ENCODE results near the gene PTCD1.
"Not testable (repeated sequence)": the region's sequence is repeated elsewhere in the genome, so short reads cannot be mapped to it uniquely, and the experiment has no call there.

PTCD1 gene

GRCh38 chr7:99396418-99397296, 41.9 kb downstream of the PTCD1 start:
- Histone ChIP-seq H3K4me3 (ENCODE audit: extremely low read depth, insufficient read depth, low read length, poor library complexity, severe bottlenecking) (no peak overlapping the region), H3K27ac (ENCODE audit: low read depth, low read length, severe bottlenecking) (peak overlapping the region; percentile 24), H3K36me3 (ENCODE audit: control insufficient read depth, insufficient read depth, low read length) (peaks cover 85% of the 10 kb centered on the region), H3K4me1 (ENCODE audit: control insufficient read depth, insufficient read depth, low read length, poor library complexity, severe bottlenecking) (peaks cover 16% of the 10 kb centered on the region), H3K9me3 (ENCODE audit: control insufficient read depth, low read length) (no peaks in the 10 kb centered on the region)
- WGBS, 2 experiments (ENCODE audit: insufficient coverage in 2 of 2): 93 to 94% methylated on average over 9 to 10 of the region's 21 CpGs

GRCh38 chr7:99395616-99396327, 42.8 kb downstream of the PTCD1 start:
- Histone ChIP-seq H3K4me3 (ENCODE audit: extremely low read depth, insufficient read depth, low read length, poor library complexity, severe bottlenecking) (no peak overlapping the region), H3K4me1 (ENCODE audit: control insufficient read depth, insufficient read depth, low read length, poor library complexity, severe bottlenecking) (peaks cover 16% of the 10 kb centered on the region), H3K36me3 (ENCODE audit: control insufficient read depth, insufficient read depth, low read length) (peaks cover 85% of the 10 kb centered on the region), H3K27ac (ENCODE audit: low read depth, low read length, severe bottlenecking) (no peak overlapping the region), H3K9me3 (ENCODE audit: control insufficient read depth, low read length) (no peaks in the 10 kb centered on the region)
- WGBS, 2 experiments (ENCODE audit: insufficient coverage in 2 of 2): 96 to 99% methylated on average over 14 of the region's 14 CpGs

DNA sequence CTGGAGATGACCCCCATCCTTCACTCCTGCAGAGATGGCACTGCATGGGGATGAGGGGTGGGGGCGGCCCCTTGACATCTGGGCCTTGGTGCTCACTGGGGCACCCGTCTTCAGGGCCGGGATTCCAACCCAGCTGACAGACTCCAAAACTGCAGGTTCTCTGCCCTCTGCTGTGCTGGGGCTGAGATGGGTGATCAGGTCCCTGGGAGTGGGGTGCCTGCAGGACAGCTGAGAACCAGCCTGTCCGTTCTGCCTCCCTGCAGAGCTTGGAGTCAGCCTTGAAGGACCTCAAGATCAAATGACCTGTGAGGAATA, 44.5 kb downstream of the PTCD1 start:
- Histone ChIP-seq H3K4me1 (ENCODE audit: control insufficient read depth, insufficient read depth, low read length, poor library complexity, severe bottlenecking) (peaks cover 16% of the 10 kb centered on the region), H3K27ac (ENCODE audit: low read depth, low read length, severe bottlenecking) (no peak overlapping the region), H3K9me3 (ENCODE audit: control insufficient read depth, low read length) (no peaks in the 10 kb centered on the region), H3K4me3 (ENCODE audit: extremely low read depth, insufficient read depth, low read length, poor library complexity, severe bottlenecking) (no peak overlapping the region), H3K36me3 (ENCODE audit: control insufficient read depth, insufficient read depth, low read length) (peaks cover 85% of the 10 kb centered on the region)
- 96 to 97% methylated on average over 4 of the region's 4 CpGs for WGBS, 2 experiments (ENCODE audit: insufficient coverage in 2 of 2)

- WGBS, 2 experiments (ENCODE audit: insufficient coverage in 2 of 2): 35 to 41% methylated on average over 20 to 24 of the region's 30 CpGs
- peak overlapping the region; percentile 76 for H3K27ac ChIP-seq (ENCODE audit: low read depth, low read length, severe bottlenecking)
- H3K9me3 ChIP-seq (ENCODE audit: control insufficient read depth, low read length): no peaks in the 10 kb centered on the region
- peaks cover 80% of the 10 kb centered on the region for H3K36me3 ChIP-seq (ENCODE audit: control insufficient read depth, insufficient read depth, low read length)
- peak overlapping the region; percentile 35 for H3K4me3 ChIP-seq (ENCODE audit: extremely low read depth, insufficient read depth, low read length, poor library complexity, severe bottlenecking)
- peaks cover 16% of the 10 kb centered on the region for H3K4me1 ChIP-seq (ENCODE audit: control insufficient read depth, insufficient read depth, low read length, poor library complexity, severe bottlenecking)
Measured at GRCh38 chr7:99393355-99394187, 45.0 kb downstream of the PTCD1 start.

DNA sequence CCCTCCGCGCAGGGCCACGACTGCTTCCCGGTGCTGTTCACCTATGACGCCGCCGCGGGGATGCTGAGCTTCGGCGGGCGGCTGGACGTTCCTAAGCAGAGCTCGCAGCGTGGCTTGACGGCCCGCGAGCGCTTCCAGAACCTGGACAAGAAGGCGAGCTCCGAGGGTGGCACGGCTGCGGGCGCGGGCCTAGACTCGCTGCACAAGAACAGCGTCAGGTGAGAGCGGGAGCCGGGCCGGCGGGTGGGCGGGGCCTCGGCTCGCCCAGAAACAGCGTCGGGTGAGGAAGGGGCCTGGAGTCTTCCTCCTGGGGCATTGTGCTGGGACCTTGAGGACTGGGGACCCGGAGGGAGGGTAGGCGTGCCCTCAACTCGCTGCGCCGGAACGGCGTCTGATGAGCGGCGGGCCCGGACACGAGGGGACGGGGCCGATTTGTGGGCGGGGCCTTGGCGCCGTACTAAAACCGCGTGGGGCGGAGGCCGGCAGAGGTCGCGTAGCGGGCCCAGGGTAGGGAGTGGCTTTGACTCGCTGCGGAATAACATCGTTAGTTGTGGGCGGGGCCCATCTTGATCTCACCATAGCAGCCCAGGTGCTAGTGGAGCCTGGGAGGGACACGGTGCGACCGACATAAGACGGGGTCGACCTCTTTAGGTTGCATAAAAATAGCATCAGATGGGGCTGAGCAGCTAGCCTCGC, 45.8 kb downstream of the PTCD1 start:
- Histone ChIP-seq H3K4me3 (ENCODE audit: extremely low read depth, insufficient read depth, low read length, poor library complexity, severe bottlenecking) (peak overlapping the region; percentile 35), H3K4me1 (ENCODE audit: control insufficient read depth, insufficient read depth, low read length, poor library complexity, severe bottlenecking) (peaks cover 16% of the 10 kb centered on the region), H3K36me3 (ENCODE audit: control insufficient read depth, insufficient read depth, low read length) (peaks cover 80% of the 10 kb centered on the region), H3K9me3 (ENCODE audit: control insufficient read depth, low read length) (no peaks in the 10 kb centered on the region), H3K27ac (ENCODE audit: low read depth, low read length, severe bottlenecking) (peak overlapping the region; percentile 76)
- 6 to 8% methylated on average over 64 to 66 of the region's 68 CpGs for WGBS, 2 experiments (ENCODE audit: insufficient coverage in 2 of 2)

DNA sequence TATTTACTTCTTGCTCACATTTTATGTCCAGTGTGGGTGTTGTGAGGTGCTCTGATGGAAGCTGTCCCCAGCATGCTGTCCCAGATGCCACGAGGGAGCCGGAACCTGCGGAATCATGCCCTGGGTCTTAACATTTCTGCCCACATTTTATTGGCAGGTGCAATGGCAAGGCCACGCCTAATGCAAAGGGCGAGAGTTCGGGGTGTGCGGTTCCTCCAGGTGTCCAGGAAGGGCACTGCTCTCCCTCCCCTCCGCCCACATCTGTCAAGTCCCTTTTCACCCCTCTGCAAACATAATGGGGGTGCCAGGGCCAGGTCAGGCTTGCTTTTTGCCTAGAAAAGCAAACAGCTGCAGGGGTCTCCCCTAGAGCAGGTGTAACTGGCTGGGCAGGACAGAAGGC, 46.6 kb downstream of the PTCD1 start:
- Histone ChIP-seq H3K4me1 (ENCODE audit: control insufficient read depth, insufficient read depth, low read length, poor library complexity, severe bottlenecking) (peaks cover 16% of the 10 kb centered on the region), H3K9me3 (ENCODE audit: control insufficient read depth, low read length) (no peaks in the 10 kb centered on the region), H3K36me3 (ENCODE audit: control insufficient read depth, insufficient read depth, low read length) (peaks cover 80% of the 10 kb centered on the region), H3K4me3 (ENCODE audit: extremely low read depth, insufficient read depth, low read length, poor library complexity, severe bottlenecking) (no peak overlapping the region), H3K27ac (ENCODE audit: low read depth, low read length, severe bottlenecking) (no peak overlapping the region)
- 89 to 96% methylated on average over 8 of the region's 8 CpGs for WGBS, 2 experiments (ENCODE audit: insufficient coverage in 2 of 2)

DNA sequence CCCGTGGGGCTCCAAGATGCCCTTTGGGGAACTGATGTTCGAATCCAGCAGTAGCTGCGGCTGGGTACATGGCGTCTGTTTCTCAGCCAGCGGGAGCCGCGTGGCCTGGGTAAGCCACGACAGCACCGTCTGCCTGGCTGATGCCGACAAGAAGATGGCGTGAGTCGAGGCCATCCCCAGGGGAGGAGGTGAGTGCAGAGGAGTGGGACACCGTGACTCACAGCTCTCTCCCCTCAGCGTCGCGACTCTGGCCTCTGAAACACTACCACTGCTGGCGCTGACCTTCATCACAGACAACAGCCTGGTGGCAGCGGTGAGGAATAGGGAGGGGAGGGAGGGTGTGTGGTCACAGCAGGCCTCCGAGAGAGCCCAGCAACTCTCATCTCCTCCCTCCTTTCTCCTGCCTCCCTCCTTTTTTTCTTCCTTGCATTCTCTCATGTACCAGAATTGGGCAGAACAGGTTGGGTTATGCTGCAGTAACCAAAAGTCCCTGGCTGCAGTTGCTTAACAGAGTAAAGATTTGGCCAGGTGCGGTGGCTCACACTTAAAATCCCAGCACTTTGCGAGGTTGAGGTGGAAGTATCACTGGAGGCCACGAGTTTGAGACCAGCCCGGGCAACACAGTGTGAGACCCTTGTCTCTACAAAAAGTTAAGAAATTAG, 47.5 kb downstream of the PTCD1 start:
- no peak overlapping the region for H3K4me3 ChIP-seq (ENCODE audit: extremely low read depth, insufficient read depth, low read length, poor library complexity, severe bottlenecking)
- peaks cover 83% of the 10 kb centered on the region for H3K36me3 ChIP-seq (ENCODE audit: control insufficient read depth, insufficient read depth, low read length)
- H3K9me3 ChIP-seq (ENCODE audit: control insufficient read depth, low read length): no peaks in the 10 kb centered on the region
- 93 to 94% methylated on average over 16 of the region's 23 CpGs for WGBS, 2 experiments (ENCODE audit: insufficient coverage in 2 of 2)
- H3K4me1 ChIP-seq (ENCODE audit: control insufficient read depth, insufficient read depth, low read length, poor library complexity, severe bottlenecking): peaks cover 14% of the 10 kb centered on the region
- H3K27ac ChIP-seq (ENCODE audit: low read depth, low read length, severe bottlenecking): no peak overlapping the region

GRCh38 chr7:99389772-99390171, 48.8 kb downstream of the PTCD1 start:
- Histone ChIP-seq H3K36me3 (ENCODE audit: control insufficient read depth, insufficient read depth, low read length) (peaks cover 78% of the 10 kb centered on the region), H3K9me3 (ENCODE audit: control insufficient read depth, low read length) (no peaks in the 10 kb centered on the region), H3K4me3 (ENCODE audit: extremely low read depth, insufficient read depth, low read length, poor library complexity, severe bottlenecking) (no peak overlapping the region), H3K4me1 (ENCODE audit: control insufficient read depth, insufficient read depth, low read length, poor library complexity, severe bottlenecking) (peaks cover 14% of the 10 kb centered on the region), H3K27ac (ENCODE audit: low read depth, low read length, severe bottlenecking) (no peak overlapping the region)
- WGBS, 2 experiments (ENCODE audit: insufficient coverage in 2 of 2): 94 to 96% methylated on average over 13 of the region's 13 CpGs

DNA sequence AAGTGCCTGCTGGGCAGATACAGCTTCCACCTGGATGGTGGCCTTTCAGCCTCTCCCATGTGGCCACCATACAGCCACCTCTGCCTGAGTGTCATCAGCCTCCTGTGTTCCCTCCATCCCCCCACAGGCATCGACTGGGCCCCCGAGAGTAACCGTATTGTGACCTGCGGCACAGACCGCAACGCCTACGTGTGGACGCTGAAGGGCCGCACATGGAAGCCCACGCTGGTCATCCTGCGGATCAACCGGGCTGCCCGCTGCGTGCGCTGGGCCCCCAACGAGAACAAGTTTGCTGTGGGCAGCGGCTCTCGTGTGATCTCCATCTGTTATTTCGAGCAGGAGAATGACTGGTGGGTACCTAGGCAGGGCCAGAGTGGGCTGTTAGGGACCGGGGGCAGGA, 50.7 kb downstream of the PTCD1 start:
- H3K9me3 ChIP-seq (ENCODE audit: control insufficient read depth, low read length): no peaks in the 10 kb centered on the region
- H3K36me3 ChIP-seq (ENCODE audit: control insufficient read depth, insufficient read depth, low read length): peaks cover 72% of the 10 kb centered on the region
- no peak overlapping the region for H3K4me3 ChIP-seq (ENCODE audit: extremely low read depth, insufficient read depth, low read length, poor library complexity, severe bottlenecking)
- H3K27ac ChIP-seq (ENCODE audit: low read depth, low read length, severe bottlenecking): no peak overlapping the region
- 95 to 98% methylated on average over 20 of the region's 20 CpGs for WGBS, 2 experiments (ENCODE audit: insufficient coverage in 2 of 2)
- peaks cover 4% of the 10 kb centered on the region for H3K4me1 ChIP-seq (ENCODE audit: control insufficient read depth, insufficient read depth, low read length, poor library complexity, severe bottlenecking)

- H3K36me3 ChIP-seq (ENCODE audit: control insufficient read depth, insufficient read depth, low read length): peaks cover 77% of the 10 kb centered on the region
- WGBS, 2 experiments (ENCODE audit: insufficient coverage in 2 of 2): 90 to 96% methylated on average over 9 to 11 of the region's 14 CpGs
- not testable (repeated sequence) for H3K4me1 ChIP-seq (ENCODE audit: control insufficient read depth, insufficient read depth, low read length, poor library complexity, severe bottlenecking); H3K27ac ChIP-seq (ENCODE audit: low read depth, low read length, severe bottlenecking); H3K4me3 ChIP-seq (ENCODE audit: extremely low read depth, insufficient read depth, low read length, poor library complexity, severe bottlenecking); H3K9me3 ChIP-seq (ENCODE audit: control insufficient read depth, low read length)
Measured at GRCh38 chr7:99387239-99387635, 51.4 kb downstream of the PTCD1 start.

Measured in mesodermal cell (in vitro differentiated cells).